ENCODE measurements around the gene IFITM5.
"Not testable (repeated sequence)": the region's sequence is repeated elsewhere in the genome, so short reads cannot be mapped to it uniquely, and the experiment has no call there.

Gene IFITM5

GRCh38 chr11:312092-312816 lies 12.9 kb upstream of the IFITM5 start:
- no peak for TF ChIP-seq TOX (CRISPR knock-in tag; IDR thresholded peaks at IDR 0.05; ENCODE audit: borderline replicate concordance)
- TF ChIP-seq ZNF565 (CRISPR knock-in tag; conservative IDR thresholded peaks at IDR 0.05; ENCODE audit: low read depth): no peak
- no peak for TF ChIP-seq ZNF8 (CRISPR knock-in tag; IDR thresholded peaks at IDR 0.05)
- TF ChIP-seq ZFP3 (CRISPR knock-in tag; IDR thresholded peaks at IDR 0.05): no peak
- no peak for TF ChIP-seq ZNF70 (CRISPR knock-in tag; IDR thresholded peaks at IDR 0.05)
- no peak for TF ChIP-seq ISL1 (CRISPR knock-in tag; IDR thresholded peaks at IDR 0.05)
- no peak for TF ChIP-seq PATZ1 (CRISPR knock-in tag; IDR thresholded peaks at IDR 0.05; ENCODE audit: borderline replicate concordance)
- TF ChIP-seq PPARA (CRISPR knock-in tag; IDR thresholded peaks at IDR 0.05; ENCODE audit: borderline replicate concordance): no peak
- TF ChIP-seq POU6F1 (CRISPR knock-in tag; IDR thresholded peaks at IDR 0.05; ENCODE audit: borderline replicate concordance, low read depth): no peak
- no peak for ATAC-seq

- peak; percentile 43 for ATAC-seq
Measured at GRCh38 chr11:311013-311748, 11.9 kb upstream of the IFITM5 start.

- TF ChIP-seq ZFP3 (CRISPR knock-in tag; IDR thresholded peaks at IDR 0.05): 0 out of 2 replicates have a peak, but pooled peaks have one; percentile 18
- peak; percentile 4; the same call in 2 of the 3 replicates for ATAC-seq
Measured at GRCh38 chr11:309979-310572, 10.8 kb upstream of the IFITM5 start.

- ATAC-seq: not testable (repeated sequence)
Measured at GRCh38 chr11:308740-309665, 9.7 kb upstream of the IFITM5 start.

- peak; percentile 81 for ATAC-seq
Measured at GRCh38 chr11:307766-308708, 8.7 kb upstream of the IFITM5 start, which contains the start of gene IFITM2. Gene IFITM2, plus strand, starts transcription at chr11:307816. Its CDS starts 377 bp downstream, at chr11:308193.

- TF ChIP-seq PPARA (CRISPR knock-in tag; IDR thresholded peaks at IDR 0.05; ENCODE audit: borderline replicate concordance) (no peak), CREB5 (CRISPR knock-in tag; IDR thresholded peaks at IDR 0.05; ENCODE audit: low read depth) (no peak), POU6F1 (CRISPR knock-in tag; IDR thresholded peaks at IDR 0.05; ENCODE audit: borderline replicate concordance, low read depth) (no peak), PATZ1 (CRISPR knock-in tag; IDR thresholded peaks at IDR 0.05; ENCODE audit: borderline replicate concordance) (no peak), TOX (CRISPR knock-in tag; IDR thresholded peaks at IDR 0.05; ENCODE audit: borderline replicate concordance) (no peak), ZC3H10 (CRISPR knock-in tag; IDR thresholded peaks at IDR 0.05) (no peak)
- ATAC-seq: no peak
Measured at GRCh38 chr11:306645-307371, 7.5 kb upstream of the IFITM5 start.
